GM12878 (cell line): Measurements from ENCODE around the gene SERHL2. TPM values are rescaled to one million over a fixed set of nuclear protein-coding genes. Genes with fewer than 3 reads are reported as not detected.

Source experiments
- ATAC-seq: fragments of 200-7000 bp; cut with Tn5 transposase; 3 replicates; pipeline ENCODE4 v1.9.1; 2020; ENCODE audit warnings: mild to moderate bottlenecking, moderate library complexity
- BruUV-seq: library from RNA; stranded (reverse); fragments of 400-500 nt; replicated peaks from 2 replicates; lab custom pipeline; 2021; lab: Mats Ljungman, UMichigan
- CTCF ChIA-PET: fragments of 300-600 bp; sonication (Branson Sonifier 250); formaldehyde crosslinking; extraction: SDS; loops from one replicate; lab custom pipeline; 2021; ENCODE audit warnings: inconsistent platforms; lab: Yijun Ruan, JAX
- POLR2A ChIA-PET: fragments of 350-600 bp; formaldehyde crosslinking; extraction: SDS; loops from one replicate; lab custom pipeline; 2021; ENCODE audit warnings: inconsistent platforms; lab: Charles Lee
- RAD21 ChIA-PET: fragments of 300-600 bp; sonication (Branson Sonifier 250); formaldehyde crosslinking; loops from one replicate; lab custom pipeline; 2023; ENCODE audit warnings: antibody characterized with exemption; ENCODE audit not compliant: unreplicated experiment; lab: Charles Lee
- SMC1A ChIA-PET: fragments of 300-600 bp; sonication (Branson Sonifier 250); formaldehyde crosslinking; loops from one replicate; lab custom pipeline; 2023; ENCODE audit not compliant: unreplicated experiment, uncharacterized antibody; lab: Charles Lee
- DNase-seq: peaks from one replicate; pipeline ENCODE4 v3.0.0-alpha.2; 2011; ENCODE audit warnings: low read depth, low spot score
- FAIRE-seq: peaks from 3 replicates; lab custom pipeline; 2011; peaks lifted over from hg19 to GRCh38; lab: Jason Lieb, UNC
- H2AFZ ChIP-seq: 2 replicates; pipeline ENCODE4 v1.6.0; 2011; ENCODE audit warnings: low read depth, low read length, control low read depth; ENCODE audit not compliant: control insufficient read depth
- H3K27ac ChIP-seq: 2 replicates; pipeline ENCODE4 v1.5.1; 2011; ENCODE audit warnings: control low read depth; ENCODE audit not compliant: control insufficient read depth, insufficient read depth
- H3K27me3 ChIP-seq, 2 experiments: replicated peaks in 1 of 2; 2 replicates each; pipeline versions ENCODE4 v1.6.0 to v1.6.1; 2011; ENCODE audit warnings: low read length in 1 of 2; ENCODE audit not compliant: control insufficient read depth in 2 of 2, insufficient read depth in 2 of 2
- H3K36me3 ChIP-seq, 2 experiments: 2 replicates each; pipeline ENCODE4 v1.5.1; 2011; ENCODE audit warnings: low read length in 1 of 2; ENCODE audit not compliant: control insufficient read depth in 2 of 2, insufficient read depth in 2 of 2
- H3K4me1 ChIP-seq: 2 replicates; pipeline ENCODE4 v1.6.1; 2011; ENCODE audit warnings: mild to moderate bottlenecking, low read length, moderate library complexity, mixed read lengths; ENCODE audit not compliant: control insufficient read depth, insufficient read depth
- H3K4me2 ChIP-seq: 2 replicates; pipeline ENCODE4 v1.6.0; 2011; ENCODE audit warnings: control low read depth; ENCODE audit not compliant: control insufficient read depth, insufficient read depth
- H3K4me3 ChIP-seq: fragments of 200-600 bp; sonication (generic); 2 replicates; pipeline ENCODE4 v1.5.1; 2016
- H3K79me2 ChIP-seq: 2 replicates; pipeline ENCODE4 v1.6.0; 2011; ENCODE audit warnings: low read length; ENCODE audit not compliant: control insufficient read depth, insufficient read depth
- H3K9ac ChIP-seq: 2 replicates; pipeline ENCODE4 v1.8.0; 2011; ENCODE audit warnings: low read length, control low read depth, mixed read lengths; ENCODE audit not compliant: control insufficient read depth, insufficient read depth
- H3K9me3 ChIP-seq: replicated peaks from 3 replicates; pipeline ENCODE4 v1.5.1; 2011; ENCODE audit warnings: mild to moderate bottlenecking, low read length; ENCODE audit not compliant: control insufficient read depth, insufficient read depth
- H4K20me1 ChIP-seq: 2 replicates; pipeline ENCODE4 v1.6.0; 2011; ENCODE audit not compliant: control insufficient read depth, insufficient read depth
- CBX3 ChIP-seq: fragments of 200-600 bp; sonication (generic); IDR thresholded peaks from 2 replicates; pipeline ENCODE4 v1.6.1; 2016; ENCODE audit warnings: low read depth, borderline replicate concordance
- HDGF ChIP-seq: fragments of 450-650 bp; IDR thresholded peaks from 2 replicates; pipeline ENCODE4 v1.6.1; 2016; ENCODE audit warnings: antibody characterized with exemption
- MLLT1 ChIP-seq: fragments of 450-650 bp; IDR thresholded peaks from 2 replicates; pipeline ENCODE4 v1.6.1; 2016; ENCODE audit warnings: mild to moderate bottlenecking
- MTA2 ChIP-seq: fragments of 450-650 bp; IDR thresholded peaks from 2 replicates; pipeline ENCODE4 v1.6.1; 2016; ENCODE audit warnings: low read depth, mild to moderate bottlenecking, moderate library complexity
- POU2F2 ChIP-seq: IDR thresholded peaks from 3 replicates; pipeline ENCODE4 v1.6.1; 2011; ENCODE audit warnings: low read depth, mild to moderate bottlenecking, low read length, borderline replicate concordance
- STAT3 ChIP-seq: IDR thresholded peaks from 2 replicates; pipeline ENCODE4 v1.6.1; 2011; ENCODE audit warnings: low read depth, low read length, improper control_type of control experiment
- TARDBP ChIP-seq: IDR thresholded peaks from 2 replicates; pipeline ENCODE4 v1.6.1; 2016; ENCODE audit warnings: borderline replicate concordance
- WRNIP1 ChIP-seq: IDR thresholded peaks from 2 replicates; pipeline ENCODE4 v1.6.1; 2011; ENCODE audit warnings: low read depth, low read length, improper control_type of control experiment, borderline replicate concordance
- ZZZ3 ChIP-seq: IDR thresholded peaks from 2 replicates; pipeline ENCODE4 v1.6.1; 2011; ENCODE audit warnings: low read depth; ENCODE audit not compliant: control insufficient read depth, insufficient read length
- WGBS: methylation state at CpG from one replicate; pipeline ENCODE4 v1.1.6; 2016; ENCODE audit warnings: low lambda C conversion rate; ENCODE audit not compliant: insufficient replicate concordance, insufficient coverage; ENCODE audit errors: missing lambda C conversion rate; 5-methylcytosine and 5-hydroxymethylcytosine counted together
- in situ Hi-C: fragments of 300-500 bp; cut with MboI; formaldehyde crosslinking; loops from 9 replicates; pipeline ENCODE4 v1.14.3; 2018; ENCODE audit warnings: mixed read lengths
- intact Hi-C: fragments of 100-400 bp; cut with micrococcal nuclease; formaldehyde crosslinking; loops from one replicate; pipeline ENCODE4 v1.14.2; 2022; ENCODE audit not compliant: unreplicated experiment
- polyA plus RNA-seq, 11 experiments: library from polyadenylated mRNA; depleted of rRNA in 4 of 11; unstranded in 6 of 11; stranded (reverse) in 5 of 11; fragments of >200 nt; fragmentation: Nextera tagmentation in 4 of 11; fragmentation: Illumina TruSeq in 1 of 11; extraction: Ambion mirVana in 4 of 11; extraction: Trizol in 1 of 11; gene quantifications; 1 replicate in 1 of 11; 2 replicates in 10 of 11; pipeline versions ENCODE4 v1.2.1 to v1.2.3, GENCODE V29; 2011 to 2016; ENCODE audit warnings: inconsistent platforms in 2 of 11, missing spikeins in 2 of 11, low read depth in 1 of 11
- total RNA-seq, 4 experiments: library from RNA; depleted of rRNA in 3 of 4; stranded (reverse); fragments of >200 nt in 3 of 4; fragmentation: Illumina TruSeq in 1 of 4; extraction: Trizol in 1 of 4; gene quantifications; 2 replicates each; pipeline versions ENCODE4 v1.2.1 to v1.2.3, GENCODE V29; 2013 to 2021

Gene SERHL2
- total and polyA plus RNA-seq, 10 of the 15 experiments (the other 5 are each of a cell fraction or from before 2014, with no cell fraction given), result 0.63 to 2.0 (median 1.2) TPM

GRCh38 chr22:42610186-42610585, 56.4 kb downstream of the SERHL2 start:
- DNase-seq (no peak), ATAC-seq (no peak), FAIRE-seq (no peak)
- H3K9me3 ChIP-seq, result no peaks in the 10 kb centered on the region
- H3K4me1 ChIP-seq, result peaks cover 11% of the 10 kb centered on the region
- H3K27me3 ChIP-seq, result no peaks in the 10 kb centered on the region
- no TSS peak for BruUV-seq
- ChIA-PET SMC1A (no interaction called here), CTCF (no interaction called here), POLR2A (interaction anchor here (0.6 kb wide), 1 partner anchor 45 kb away, joined by 8 read pairs; no protein-coding TSS in a partner anchor), RAD21 (no interaction called here)
- no peak overlapping the region for H3K4me2 ChIP-seq
- peaks cover 14% of the 10 kb centered on the region; the same call in 1 of the 2 replicates for H4K20me1 ChIP-seq
- intact Hi-C loops, result loop anchor here (5.0 to 10.0 kb wide), 4 partner anchors 83 to 515 kb away; partner anchors contain the start of genes NDUFA6 and TTLL1
- no peak overlapping the region for H3K27ac ChIP-seq
- H3K9ac ChIP-seq, result no peak overlapping the region
- no peak overlapping the region for H2AFZ ChIP-seq
- WGBS, result 78% methylated on average over 5 of the region's 5 CpGs
- TF ChIP-seq POU2F2 (no peak), TARDBP (no peak), HDGF (no peak), STAT3 (no peak), MLLT1 (0 out of 2 replicates have a peak, but pooled peaks have one; percentile 43), MTA2 (no peak), WRNIP1 (no peak), ZZZ3 (no peak), CBX3 (no peak)
- in situ Hi-C loops, result no loop called here
- H3K4me3 ChIP-seq, result no peak overlapping the region
- peaks cover 73% of the 10 kb centered on the region for H3K79me2 ChIP-seq
- peaks cover 6 to 12% of the 10 kb centered on the region in 2 experiments; a peak in 3 of 4 replicates for H3K36me3 ChIP-seq
